ENCODE measurements around the gene ANKRD40.
"Not testable (repeated sequence)": the region's sequence is repeated elsewhere in the genome, so short reads cannot be mapped to it uniquely, and the experiment has no call there.

Gene ANKRD40

DNA sequence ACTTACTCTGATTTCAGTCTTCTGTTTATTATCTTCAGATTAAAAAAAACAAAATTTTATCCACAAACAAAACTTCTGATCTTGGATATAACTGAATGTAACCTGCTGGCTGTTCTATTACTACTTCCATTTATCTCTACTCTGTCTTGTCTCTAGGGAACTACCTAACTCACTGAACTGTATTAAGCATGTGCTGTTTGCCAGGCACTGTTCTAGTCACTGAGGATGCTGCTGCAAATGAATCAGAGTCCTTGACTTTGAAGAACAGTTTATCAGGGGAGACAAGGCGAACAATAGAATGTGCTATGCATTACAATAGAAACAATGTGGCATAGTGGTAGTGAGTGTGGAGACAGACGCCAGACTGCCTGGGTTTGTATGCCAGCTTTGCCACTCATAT is 2.3 kb upstream of the ANKRD40 start:
- no peak for FAIRE-seq

DNA sequence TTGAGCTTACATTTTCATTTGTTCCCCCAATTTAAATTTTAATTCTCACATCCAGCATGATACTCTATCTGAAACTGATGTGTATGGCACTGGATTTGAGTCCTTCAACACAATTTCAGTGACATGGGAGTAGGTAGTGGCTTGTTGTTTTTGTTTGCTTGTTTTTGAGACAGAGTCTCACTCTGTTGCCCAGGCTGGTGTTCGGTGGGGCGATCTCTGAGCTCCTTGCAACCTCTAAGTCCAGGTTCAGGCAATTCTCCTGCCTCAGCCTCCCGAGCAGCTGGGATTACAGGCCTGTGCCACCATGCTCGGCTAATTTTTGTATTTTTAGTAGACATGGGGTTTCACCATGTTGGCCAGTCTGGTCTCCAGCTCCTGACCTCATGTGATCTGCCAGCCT is 1.3 kb upstream of the ANKRD40 start:
- FAIRE-seq, result not testable (repeated sequence)

DNA sequence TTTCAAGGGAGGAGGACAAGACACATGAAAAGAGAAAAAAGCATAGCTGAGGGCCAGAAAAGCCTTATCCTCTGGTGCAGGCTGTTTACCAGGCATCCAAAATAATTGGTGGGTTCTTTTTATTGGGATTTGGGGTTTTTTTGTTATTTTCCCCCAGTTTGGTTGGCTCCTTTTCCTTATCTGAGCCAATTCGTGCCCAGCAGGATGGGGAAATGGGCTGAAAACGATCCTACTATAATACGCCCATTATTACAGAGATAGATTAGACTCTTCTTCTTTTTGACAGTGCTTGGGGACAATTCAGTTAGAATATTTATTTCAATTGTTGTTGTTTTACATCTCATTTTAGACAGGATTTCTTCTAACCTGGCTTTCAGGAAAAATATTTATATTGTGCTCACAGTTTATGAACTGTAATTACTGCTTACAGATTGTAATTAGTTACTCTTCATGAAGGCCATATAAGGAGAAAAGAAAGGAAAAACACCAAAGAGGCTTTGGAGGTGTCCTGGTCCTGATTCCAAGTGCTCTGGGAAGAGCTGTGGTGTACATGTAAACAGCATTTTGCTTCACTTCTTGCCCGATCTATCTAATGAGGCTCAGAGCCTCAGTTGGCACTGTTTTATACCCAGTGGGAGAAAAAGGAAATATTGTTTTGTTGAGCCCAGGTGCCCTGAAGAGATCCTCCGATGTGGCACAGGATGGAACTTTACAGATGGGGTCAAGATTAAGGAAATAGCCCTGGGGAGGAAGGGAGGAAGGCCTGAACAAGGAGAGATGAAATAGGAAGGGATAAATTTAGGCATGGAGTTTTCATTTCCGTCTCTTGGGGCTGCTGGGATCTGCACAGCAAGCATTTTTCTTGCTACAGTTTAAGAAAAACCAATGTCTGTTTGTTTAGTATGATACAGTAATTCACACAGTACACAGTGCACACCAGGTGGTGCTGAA is 611 bp upstream of the ANKRD40 start:
- FAIRE-seq, result no peak

DNA sequence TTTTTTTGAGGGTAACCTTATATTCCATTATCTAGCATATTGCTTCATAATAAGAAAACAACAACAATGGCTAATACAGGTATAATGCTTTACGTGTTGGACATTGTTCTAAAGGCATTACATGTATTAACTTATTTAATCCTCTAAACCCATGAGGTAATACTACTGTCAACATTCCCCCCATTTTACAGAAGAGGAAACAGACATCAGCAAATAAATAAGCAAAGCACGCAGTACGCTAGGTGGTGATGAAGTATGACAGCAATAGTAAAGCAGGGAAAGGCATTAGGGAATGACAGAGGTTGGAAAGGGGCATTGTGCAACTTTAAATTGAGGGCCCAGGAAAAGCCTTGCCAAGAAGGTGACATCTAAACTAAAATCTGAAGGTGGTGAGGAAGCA is 4.6 kb downstream of the ANKRD40 start:
- no peak for FAIRE-seq

DNA sequence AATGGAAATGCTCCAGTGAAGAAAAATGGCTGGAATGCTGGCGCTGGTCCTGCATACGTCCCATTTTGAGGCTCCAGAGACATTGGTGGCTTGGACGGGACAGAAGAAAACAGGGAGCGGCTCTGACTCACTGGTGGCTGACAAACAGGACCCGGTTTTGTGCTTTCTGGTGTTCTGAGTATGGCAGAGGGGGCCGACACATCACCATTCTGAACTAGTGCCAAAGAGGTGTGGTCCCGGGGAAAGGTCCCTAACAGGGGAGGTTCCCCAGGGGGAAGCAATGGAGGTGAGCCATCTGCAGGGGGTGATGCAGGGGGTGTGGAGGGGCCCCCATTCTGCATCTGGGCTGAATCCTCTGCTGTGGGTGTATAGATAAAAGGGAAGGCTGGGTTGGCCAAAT is 8.3 kb downstream of the ANKRD40 start:
- no peak for FAIRE-seq

DNA sequence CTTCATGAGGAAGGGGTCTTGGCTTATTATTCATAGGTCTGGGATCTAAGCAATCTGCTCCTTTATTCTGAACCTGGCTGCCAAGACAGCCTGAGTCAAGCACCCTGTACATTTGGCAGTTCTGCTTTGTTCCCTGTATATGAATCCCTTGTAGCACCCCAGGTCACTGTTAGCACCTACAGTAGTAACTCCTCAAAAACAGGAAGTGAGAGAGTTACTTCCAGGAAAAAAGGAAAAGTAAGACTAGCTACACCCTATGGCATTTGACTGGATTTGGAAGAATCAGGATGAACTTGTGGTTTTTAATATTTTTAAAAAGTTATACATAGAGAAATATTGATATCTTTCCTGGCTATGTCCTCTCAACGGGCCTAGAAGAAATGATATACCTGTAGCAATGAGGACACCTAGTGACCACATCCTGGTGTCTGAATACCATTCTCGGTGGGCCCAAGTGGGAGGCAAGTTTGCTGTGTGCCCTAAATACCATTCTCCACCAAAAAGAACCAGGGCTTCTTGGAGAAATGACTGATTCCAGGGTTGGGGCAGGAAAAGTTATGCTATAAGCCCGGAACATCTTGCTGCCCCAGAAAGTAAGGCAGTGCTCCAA is 9.9 kb downstream of the ANKRD40 start:
- FAIRE-seq, result no peak

DNA sequence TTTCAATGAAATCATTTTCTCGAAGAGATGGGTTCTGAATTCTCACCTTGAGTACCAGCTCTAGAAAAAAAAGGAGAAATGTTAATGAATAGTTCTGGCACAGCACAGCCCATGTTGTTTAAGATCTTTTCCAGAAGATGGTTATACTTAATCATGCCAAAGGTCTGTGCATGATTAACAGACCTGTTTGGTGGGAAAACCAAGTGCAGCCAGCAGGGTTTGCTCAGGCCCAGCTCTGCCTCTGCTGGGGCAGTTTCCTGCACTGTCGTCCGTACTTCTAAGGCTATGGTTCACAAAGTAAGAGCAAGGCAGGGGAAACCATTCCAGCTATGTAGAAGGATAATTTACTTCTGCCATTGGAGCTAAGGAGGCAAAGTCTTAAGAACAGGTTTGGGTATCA is 10.7 kb downstream of the ANKRD40 start:
- no peak for FAIRE-seq

DNA sequence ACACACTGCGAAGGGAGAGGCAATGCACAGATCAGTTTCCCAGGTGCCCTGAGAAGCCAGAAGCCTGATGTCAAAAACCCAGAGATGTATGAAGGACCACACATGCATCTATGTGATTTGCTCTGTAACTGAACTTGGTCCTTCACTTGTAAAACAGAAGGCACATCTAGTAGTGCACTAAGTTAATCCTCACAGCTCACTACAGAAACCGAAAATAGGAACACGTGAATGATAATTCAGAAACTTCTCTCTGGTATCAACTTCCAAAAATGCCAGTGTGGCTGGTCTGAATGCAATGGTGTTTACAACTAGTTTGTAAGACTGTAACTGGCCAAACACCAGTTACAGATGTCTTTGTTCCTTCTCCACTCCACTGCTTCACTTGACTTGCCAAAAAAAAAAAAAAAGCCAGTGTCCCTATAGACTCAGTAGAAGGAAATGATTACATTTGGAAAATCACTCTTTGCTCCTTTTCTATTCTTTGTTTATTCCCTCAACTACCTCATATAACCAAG is 11.3 kb downstream of the ANKRD40 start:
- no peak for FAIRE-seq

DNA sequence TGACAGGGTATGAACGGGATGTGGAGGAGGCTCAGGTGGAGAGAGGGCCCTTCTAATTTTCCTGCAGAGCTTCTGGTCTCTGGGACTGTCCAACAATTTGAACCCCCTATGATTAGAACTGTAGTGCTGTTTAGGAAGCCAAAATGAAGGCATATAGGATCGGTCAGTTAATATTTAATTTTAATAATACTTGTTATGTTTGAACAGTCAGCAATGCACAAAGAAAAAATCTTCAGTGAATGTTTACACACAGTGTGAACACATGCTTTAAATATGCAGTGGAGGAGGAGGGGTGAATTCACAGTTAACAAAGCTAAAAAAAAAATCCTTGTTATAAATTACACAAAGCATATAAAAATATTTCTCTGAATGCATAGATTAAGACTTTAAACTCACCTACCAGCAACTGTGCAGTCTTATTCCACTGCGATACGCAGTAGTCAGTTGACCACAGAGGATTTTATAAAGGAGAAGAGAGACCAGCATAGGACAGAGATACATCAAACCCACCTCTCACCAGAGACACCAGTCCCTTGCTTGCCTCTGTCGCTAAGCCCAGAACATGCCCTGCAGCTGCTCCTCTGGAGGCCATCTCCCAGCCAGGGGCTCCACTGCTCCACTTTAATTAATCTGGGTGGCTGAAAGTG is 14.6 kb downstream of the ANKRD40 start:
- FAIRE-seq, result no peak

DNA sequence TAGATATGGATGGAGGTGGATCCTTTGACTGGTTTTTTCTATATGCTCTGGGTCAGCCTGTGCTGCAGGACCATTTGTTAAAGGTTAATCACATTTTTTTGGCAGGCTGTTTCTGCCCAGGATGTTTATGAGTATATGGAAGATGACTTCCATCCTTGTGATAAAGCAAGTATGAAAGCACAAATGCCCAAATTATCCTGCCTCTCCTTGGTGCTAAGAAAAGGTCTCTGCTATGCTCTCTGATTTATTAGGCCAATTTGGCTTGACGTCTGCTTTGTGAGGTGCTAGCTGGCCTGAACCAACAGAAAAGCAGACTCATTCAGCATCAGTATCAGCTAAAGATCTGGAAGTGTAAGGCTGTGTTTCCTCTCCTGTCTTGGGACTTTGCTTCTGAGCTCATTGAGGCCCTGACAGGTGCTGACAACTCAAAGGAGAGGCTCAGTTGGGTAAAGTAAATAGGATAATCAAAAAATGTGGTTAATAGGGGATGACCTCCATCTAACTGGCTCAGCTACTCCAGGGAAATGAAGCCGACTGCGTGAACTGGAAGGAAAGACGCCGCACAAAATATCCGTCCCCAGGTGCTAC is 15.2 kb downstream of the ANKRD40 start:
- no peak for FAIRE-seq

DNA sequence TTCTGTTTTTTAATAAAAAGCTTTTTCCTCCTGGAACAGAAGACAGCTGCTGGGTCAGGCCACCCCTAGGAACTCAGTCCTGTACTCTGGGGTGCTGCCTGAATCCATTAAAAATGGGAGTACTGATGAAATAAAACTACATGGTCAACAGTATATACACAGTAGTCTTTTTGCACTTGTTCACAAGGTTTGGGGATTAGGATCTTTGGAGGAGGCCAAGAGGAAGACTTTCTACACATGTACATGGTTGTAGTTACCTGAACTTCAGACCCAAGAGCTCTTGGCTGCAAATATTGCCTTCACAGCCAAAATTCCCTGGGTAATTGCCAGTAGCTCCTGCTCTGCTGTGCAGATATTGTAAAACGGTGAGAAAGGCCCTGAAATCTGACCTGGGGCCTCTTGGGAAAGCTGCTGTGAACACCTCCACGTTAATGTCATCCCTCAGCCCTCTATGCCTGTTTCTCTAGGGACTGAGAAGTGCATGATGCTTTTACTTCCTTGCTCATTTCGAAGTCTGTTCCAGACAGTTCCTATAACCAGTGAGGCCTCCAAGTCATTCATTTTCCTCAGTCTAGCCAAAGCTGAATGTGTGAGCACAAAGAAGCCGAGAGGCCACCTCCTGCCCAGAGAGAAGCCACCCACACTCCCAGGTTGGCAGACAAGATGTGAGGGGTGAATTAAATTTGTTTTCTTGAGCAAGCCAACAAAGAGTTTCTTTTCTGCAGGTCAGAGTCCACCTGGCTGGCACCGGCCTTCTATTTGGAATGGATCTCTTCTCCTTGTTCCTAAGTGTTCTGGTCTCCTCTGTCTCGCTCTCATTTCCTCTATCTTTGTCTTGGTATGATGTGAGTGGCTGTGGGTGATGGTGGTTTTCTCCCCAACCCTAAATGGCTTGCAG is 15.9 kb downstream of the ANKRD40 start:
- no peak for FAIRE-seq

DNA sequence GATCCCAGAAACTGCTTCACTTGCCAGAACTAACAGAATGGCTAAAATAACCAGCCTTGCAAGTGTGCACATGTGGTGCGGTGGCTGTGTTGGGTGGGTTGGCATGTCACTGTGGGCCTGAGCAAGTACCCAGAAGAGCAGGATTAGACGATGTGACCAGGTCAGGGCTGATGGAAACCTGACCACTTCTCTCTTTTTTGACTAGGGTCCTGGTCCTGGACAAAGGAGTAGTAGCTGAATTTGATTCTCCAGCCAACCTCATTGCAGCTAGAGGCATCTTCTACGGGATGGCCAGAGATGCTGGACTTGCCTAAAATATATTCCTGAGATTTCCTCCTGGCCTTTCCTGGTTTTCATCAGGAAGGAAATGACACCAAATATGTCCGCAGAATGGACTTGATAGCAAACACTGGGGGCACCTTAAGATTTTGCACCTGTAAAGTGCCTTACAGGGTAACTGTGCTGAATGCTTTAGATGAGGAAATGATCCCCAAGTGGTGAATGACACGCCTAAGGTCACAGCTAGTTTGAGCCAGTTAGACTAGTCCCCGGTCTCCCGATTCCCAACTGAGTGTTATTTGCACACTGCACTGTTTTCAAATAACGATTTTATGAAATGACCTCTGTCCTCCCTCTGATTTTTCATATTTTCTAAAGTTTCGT is 16.7 kb downstream of the ANKRD40 start:
- FAIRE-seq, result no peak

DNA sequence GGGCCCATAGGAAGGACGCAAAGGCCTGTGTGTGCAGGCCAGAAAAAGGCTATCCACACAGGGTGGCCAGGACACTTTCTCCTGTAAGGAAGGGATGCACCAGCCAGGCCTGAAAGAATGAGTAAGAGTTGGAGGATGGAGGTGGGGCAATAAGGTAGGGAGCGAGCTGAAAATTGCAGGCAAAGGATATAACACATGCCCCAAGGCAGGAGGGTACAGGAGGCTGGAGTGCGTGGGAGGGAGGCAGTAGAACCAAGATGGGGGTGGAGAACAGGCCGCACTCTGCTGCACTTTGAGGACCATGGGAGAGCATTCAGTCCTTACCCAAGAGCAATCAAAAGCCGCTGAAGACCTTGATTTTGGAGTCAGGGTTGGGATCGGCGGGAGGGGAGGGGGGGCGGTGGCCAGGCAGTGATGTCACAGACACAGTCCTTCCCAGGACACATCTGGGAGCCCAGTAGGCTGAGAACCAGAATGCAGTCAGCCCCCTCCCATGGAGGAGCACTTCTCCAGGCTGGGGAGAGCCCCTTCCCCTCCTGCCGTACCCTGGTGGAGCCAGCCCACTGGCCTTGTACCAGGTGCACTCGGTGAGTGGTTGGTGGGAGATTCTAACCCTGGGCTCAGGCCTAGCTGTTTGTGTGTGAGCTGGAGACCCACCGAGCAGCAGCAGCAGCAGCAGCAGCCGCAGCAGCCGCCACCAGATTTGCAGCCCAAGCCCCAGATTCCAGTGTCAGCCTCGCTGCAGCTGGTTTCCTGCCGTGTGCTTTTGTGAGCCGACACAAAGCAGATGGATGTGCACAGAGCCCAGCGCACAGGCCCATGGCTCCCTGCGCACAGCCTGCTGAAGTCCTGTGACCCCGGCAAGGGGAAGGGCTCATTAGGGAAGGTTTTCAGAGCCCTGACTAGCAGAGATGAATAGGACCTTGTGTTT is 17.5 kb downstream of the ANKRD40 start:
- FAIRE-seq, result no peak

DNA sequence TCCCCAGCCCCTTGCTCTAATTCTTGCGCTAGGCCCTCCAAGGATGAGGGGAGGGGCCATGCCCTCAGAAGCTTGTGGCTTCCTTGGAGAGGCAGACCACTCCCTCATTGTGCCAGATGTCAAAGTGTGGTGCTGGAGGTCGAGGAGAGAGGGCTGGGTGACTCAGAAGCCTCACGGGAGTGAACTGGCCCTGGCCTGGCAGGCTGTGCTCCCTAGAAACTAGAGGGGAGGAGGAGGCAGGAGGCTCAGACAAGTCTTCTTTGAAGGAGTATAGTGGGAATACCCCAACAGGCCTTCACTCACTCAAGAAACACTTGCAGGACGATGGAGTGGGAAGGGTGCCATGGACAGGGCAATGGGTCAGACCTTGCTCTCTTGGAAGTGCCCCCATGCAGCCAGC is 18.5 kb downstream of the ANKRD40 start:
- FAIRE-seq, result no peak

DNA sequence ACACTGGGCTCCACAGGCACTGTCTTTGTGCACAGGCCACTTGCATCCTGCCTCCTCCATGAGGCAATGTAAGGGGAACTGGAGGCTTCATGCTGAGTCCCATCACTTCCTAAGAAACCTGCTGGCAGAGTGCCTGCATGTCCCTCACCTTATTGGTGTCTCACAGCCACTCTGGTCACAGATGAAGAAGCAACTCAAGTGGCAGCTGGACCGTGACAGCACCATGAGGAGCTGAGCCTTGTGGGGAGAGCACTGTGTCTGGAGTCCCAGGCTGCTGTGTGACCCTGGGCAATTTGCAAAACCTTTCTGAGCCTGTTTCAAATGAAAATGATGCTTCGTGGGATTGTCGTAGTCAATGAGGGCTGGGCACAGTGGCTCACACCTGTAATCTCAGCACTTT is 19.5 kb downstream of the ANKRD40 start:
- no peak for FAIRE-seq

DNA sequence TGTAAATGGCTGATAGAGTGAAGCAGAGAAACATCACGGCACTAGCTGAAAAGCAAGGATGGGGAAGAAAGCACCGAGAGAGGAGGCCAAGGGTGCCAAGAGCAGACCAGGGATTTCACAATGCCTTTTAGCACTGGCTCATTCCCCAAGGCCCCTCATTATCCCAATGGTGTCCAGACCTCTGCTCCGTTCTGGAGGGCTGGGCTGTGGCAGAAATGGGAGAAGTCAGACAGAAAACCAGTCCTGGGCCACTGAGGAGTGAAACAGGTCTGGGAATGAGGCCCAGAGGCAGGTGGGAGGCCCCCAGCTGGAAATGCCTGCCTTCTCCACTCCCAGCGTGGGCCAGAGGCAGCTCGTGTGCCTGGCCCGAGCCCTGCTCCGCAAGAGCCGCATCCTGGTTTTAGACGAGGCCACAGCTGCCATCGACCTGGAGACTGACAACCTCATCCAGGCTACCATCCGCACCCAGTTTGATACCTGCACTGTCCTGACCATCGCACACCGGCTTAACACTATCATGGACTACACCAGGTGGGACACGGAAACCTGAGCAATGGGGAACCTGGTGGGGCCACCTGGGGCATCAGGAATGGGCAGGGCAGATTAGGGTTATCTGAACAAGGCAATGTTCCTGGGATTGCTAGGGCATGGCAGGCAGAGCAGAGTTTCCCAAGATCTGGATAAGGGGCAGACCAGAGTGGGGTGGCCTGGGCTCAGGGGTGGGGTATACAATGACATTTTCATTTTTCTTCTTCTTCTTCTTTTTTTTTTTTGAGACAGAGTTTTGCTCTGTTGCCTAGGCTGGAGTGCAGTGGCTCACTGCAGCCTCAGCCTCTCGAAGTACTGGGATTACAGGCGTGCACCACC is 20.3 kb downstream of the ANKRD40 start:
- FAIRE-seq, result no peak

DNA sequence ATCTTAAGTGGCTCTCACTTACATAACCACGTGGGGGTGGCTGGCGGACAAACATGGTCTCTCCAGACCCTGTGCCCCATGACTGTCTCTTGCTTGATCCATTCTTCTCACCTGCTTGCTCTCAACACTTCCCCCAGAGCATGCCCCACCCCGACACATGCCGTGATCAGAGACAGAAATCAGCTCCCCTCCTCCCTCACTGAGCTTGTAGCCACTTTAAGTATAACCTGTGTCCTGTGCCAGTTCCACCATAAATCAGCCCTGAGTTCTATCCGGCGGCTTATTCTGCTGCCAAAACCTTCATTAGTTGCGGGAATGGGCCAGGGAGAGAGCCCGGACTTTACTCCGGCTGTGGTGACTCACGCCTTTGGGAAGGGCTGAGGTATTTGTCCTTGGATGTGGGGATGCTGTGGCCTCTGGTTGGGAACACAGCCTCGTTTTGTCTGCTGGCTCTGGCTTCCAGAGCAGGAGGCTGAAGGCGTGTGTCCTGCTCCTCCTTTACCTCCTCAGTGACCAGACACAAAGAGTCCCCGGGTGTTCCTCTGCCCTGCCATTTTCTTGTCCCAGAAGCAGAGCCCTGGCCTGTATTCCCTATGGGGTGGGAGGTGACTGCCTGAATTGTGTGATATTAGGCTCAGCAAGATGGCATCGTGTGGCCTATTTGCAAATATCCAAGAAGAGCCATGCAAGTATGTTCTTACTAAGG is 21.1 kb downstream of the ANKRD40 start:
- no peak for FAIRE-seq

DNA sequence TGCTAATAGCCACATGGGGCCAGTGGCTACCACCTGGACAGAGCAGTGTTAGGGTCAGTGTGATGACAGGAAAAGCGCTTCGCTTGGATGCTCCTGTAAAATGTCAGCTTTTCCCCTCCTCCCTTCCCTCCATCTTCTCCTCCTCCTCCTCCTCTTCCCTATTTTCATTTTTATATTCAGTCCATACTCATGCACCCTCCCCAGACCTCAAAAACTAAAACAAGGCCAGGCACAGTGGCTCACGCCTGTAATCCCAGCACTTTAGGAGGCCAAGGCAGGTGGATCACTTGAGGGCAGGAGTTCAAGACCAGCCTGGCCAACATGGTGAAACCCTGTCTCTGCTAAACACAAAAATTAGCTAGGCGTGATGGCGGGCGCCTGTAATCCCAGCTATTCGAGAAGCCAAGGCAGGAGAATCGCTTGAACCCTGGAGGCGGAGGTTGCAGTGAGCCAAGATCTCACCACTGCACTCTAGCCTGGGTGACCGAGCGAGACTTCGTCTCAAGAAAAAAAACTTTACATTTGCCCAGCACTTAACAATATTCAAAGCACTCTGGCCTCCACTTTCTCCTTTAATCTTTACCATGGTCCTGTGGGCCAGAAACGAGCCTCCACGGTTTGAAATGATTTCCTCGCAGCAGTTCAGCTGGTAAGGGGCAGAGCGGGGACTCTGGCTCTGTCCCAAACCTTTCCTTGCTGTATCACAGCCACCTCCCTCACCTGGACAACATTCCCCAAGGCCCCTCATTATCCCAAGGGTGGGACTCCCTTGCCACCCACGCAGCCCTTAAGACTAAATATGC is 21.8 kb downstream of the ANKRD40 start:
- no peak for FAIRE-seq

Data from A204.1 (cell line).